GM12878 (cell line): ENCODE data around the gene QSOX1. TPM values are rescaled to one million over a fixed set of nuclear protein-coding genes. Genes with fewer than 3 reads are reported as not detected.

Experiments
- ATAC-seq: fragments of 200-7000 bp; cut with Tn5 transposase; 3 replicates; pipeline ENCODE4 v1.9.1; 2020; ENCODE audit warnings: mild to moderate bottlenecking, moderate library complexity
- BruUV-seq: library from RNA; stranded (reverse); fragments of 400-500 nt; replicated peaks from 2 replicates; lab custom pipeline; 2021; lab: Mats Ljungman, UMichigan
- CTCF ChIA-PET: fragments of 300-600 bp; sonication (Branson Sonifier 250); formaldehyde crosslinking; extraction: SDS; loops from one replicate; lab custom pipeline; 2021; ENCODE audit warnings: inconsistent platforms; lab: Yijun Ruan, JAX
- POLR2A ChIA-PET: fragments of 350-600 bp; formaldehyde crosslinking; extraction: SDS; loops from one replicate; lab custom pipeline; 2021; ENCODE audit warnings: inconsistent platforms; lab: Charles Lee
- RAD21 ChIA-PET: fragments of 300-600 bp; sonication (Branson Sonifier 250); formaldehyde crosslinking; loops from one replicate; lab custom pipeline; 2023; ENCODE audit warnings: antibody characterized with exemption; ENCODE audit not compliant: unreplicated experiment; lab: Charles Lee
- SMC1A ChIA-PET: fragments of 300-600 bp; sonication (Branson Sonifier 250); formaldehyde crosslinking; loops from one replicate; lab custom pipeline; 2023; ENCODE audit not compliant: unreplicated experiment, uncharacterized antibody; lab: Charles Lee
- DNase-seq: peaks from one replicate; pipeline ENCODE4 v3.0.0-alpha.2; 2011; ENCODE audit warnings: low read depth, low spot score
- FAIRE-seq: peaks from 3 replicates; lab custom pipeline; 2011; peaks lifted over from hg19 to GRCh38; lab: Jason Lieb, UNC
- H2AFZ ChIP-seq: 2 replicates; pipeline ENCODE4 v1.6.0; 2011; ENCODE audit warnings: low read depth, low read length, control low read depth; ENCODE audit not compliant: control insufficient read depth
- H3K27ac ChIP-seq: 2 replicates; pipeline ENCODE4 v1.5.1; 2011; ENCODE audit warnings: control low read depth; ENCODE audit not compliant: control insufficient read depth, insufficient read depth
- H3K27me3 ChIP-seq, 2 experiments: replicated peaks in 1 of 2; 2 replicates each; pipeline versions ENCODE4 v1.6.0 to v1.6.1; 2011; ENCODE audit warnings: low read length in 1 of 2; ENCODE audit not compliant: control insufficient read depth in 2 of 2, insufficient read depth in 2 of 2
- H3K36me3 ChIP-seq, 2 experiments: 2 replicates each; pipeline ENCODE4 v1.5.1; 2011; ENCODE audit warnings: low read length in 1 of 2; ENCODE audit not compliant: control insufficient read depth in 2 of 2, insufficient read depth in 2 of 2
- H3K4me1 ChIP-seq: 2 replicates; pipeline ENCODE4 v1.6.1; 2011; ENCODE audit warnings: mild to moderate bottlenecking, low read length, moderate library complexity, mixed read lengths; ENCODE audit not compliant: control insufficient read depth, insufficient read depth
- H3K4me2 ChIP-seq: 2 replicates; pipeline ENCODE4 v1.6.0; 2011; ENCODE audit warnings: control low read depth; ENCODE audit not compliant: control insufficient read depth, insufficient read depth
- H3K4me3 ChIP-seq: fragments of 200-600 bp; sonication (generic); 2 replicates; pipeline ENCODE4 v1.5.1; 2016
- H3K79me2 ChIP-seq: 2 replicates; pipeline ENCODE4 v1.6.0; 2011; ENCODE audit warnings: low read length; ENCODE audit not compliant: control insufficient read depth, insufficient read depth
- H3K9ac ChIP-seq: 2 replicates; pipeline ENCODE4 v1.8.0; 2011; ENCODE audit warnings: low read length, control low read depth, mixed read lengths; ENCODE audit not compliant: control insufficient read depth, insufficient read depth
- H3K9me3 ChIP-seq: replicated peaks from 3 replicates; pipeline ENCODE4 v1.5.1; 2011; ENCODE audit warnings: mild to moderate bottlenecking, low read length; ENCODE audit not compliant: control insufficient read depth, insufficient read depth
- H4K20me1 ChIP-seq: 2 replicates; pipeline ENCODE4 v1.6.0; 2011; ENCODE audit not compliant: control insufficient read depth, insufficient read depth
- ASH2L ChIP-seq: fragments of 300-600, 200-600 bp; sonication (generic); IDR thresholded peaks from 2 replicates; pipeline ENCODE4 v1.6.1; 2017; ENCODE audit warnings: low read depth, mild to moderate bottlenecking, borderline replicate concordance
- BCLAF1 ChIP-seq: fragments of 450-650 bp; IDR thresholded peaks from 2 replicates; pipeline ENCODE4 v1.6.1; 2017; ENCODE audit warnings: antibody characterized with exemption, mild to moderate bottlenecking, moderate library complexity
- CBFB ChIP-seq: IDR thresholded peaks from 2 replicates; pipeline ENCODE4 v1.6.1; 2016; ENCODE audit warnings: antibody characterized with exemption, low read depth
- CREB1 ChIP-seq: IDR thresholded peaks from 2 replicates; pipeline ENCODE4 v1.6.1; 2012; ENCODE audit warnings: low read depth, mild to moderate bottlenecking, inconsistent platforms
- ELK1 ChIP-seq: IDR thresholded peaks from 2 replicates; pipeline ENCODE4 v1.6.1; 2012; ENCODE audit warnings: low read depth, low read length, improper control_type of control experiment
- FOS ChIP-seq: IDR thresholded peaks from 3 replicates; pipeline ENCODE4 v1.6.1; 2011; ENCODE audit warnings: borderline replicate concordance; ENCODE audit not compliant: insufficient read length; ENCODE audit errors: extremely low read depth
- FOXM1 ChIP-seq: IDR thresholded peaks from 2 replicates; pipeline ENCODE4 v1.6.1; 2012; ENCODE audit warnings: low read depth, mild to moderate bottlenecking, inconsistent platforms, low read length, moderate library complexity
- HDAC2 ChIP-seq: fragments of 200-600 bp; sonication (generic); IDR thresholded peaks from 2 replicates; pipeline ENCODE4 v1.6.1; 2017
- NFYB ChIP-seq: IDR thresholded peaks from 2 replicates; pipeline ENCODE4 v1.6.1; 2011; ENCODE audit warnings: low read depth, mild to moderate bottlenecking, low read length, improper control_type of control experiment, moderate library complexity; ENCODE audit not compliant: insufficient read depth
- PAX5 ChIP-seq: IDR thresholded peaks from 2 replicates; pipeline ENCODE4 v1.6.1; 2011; ENCODE audit warnings: low read depth, low read length, borderline replicate concordance
- POLR2A ChIP-seq: IDR thresholded peaks from 2 replicates; pipeline ENCODE4 v1.6.1; 2011; ENCODE audit warnings: low read depth, mild to moderate bottlenecking, low read length
- SREBF2 ChIP-seq: IDR thresholded peaks from 2 replicates; pipeline ENCODE4 v1.6.1; 2012; ENCODE audit warnings: mild to moderate bottlenecking, low read length
- USF1 ChIP-seq: IDR thresholded peaks from 2 replicates; pipeline ENCODE4 v1.6.1; 2011; ENCODE audit warnings: borderline replicate concordance, low read depth, mild to moderate bottlenecking, moderate library complexity, mixed read lengths, low read length; ENCODE audit not compliant: insufficient read depth; ENCODE audit errors: extremely low read length
- ZBTB4 ChIP-seq: fragments of 450-650 bp; formaldehyde crosslinking; IDR thresholded peaks from 2 replicates; pipeline ENCODE4 v1.4.0; 2022; ENCODE audit warnings: mild to moderate bottlenecking, moderate library complexity
- WGBS: methylation state at CpG from one replicate; pipeline ENCODE4 v1.1.6; 2016; ENCODE audit warnings: low lambda C conversion rate; ENCODE audit not compliant: insufficient replicate concordance, insufficient coverage; ENCODE audit errors: missing lambda C conversion rate; 5-methylcytosine and 5-hydroxymethylcytosine counted together
- in situ Hi-C: fragments of 300-500 bp; cut with MboI; formaldehyde crosslinking; loops from 9 replicates; pipeline ENCODE4 v1.14.3; 2018; ENCODE audit warnings: mixed read lengths
- intact Hi-C: fragments of 100-400 bp; cut with micrococcal nuclease; formaldehyde crosslinking; loops from one replicate; pipeline ENCODE4 v1.14.2; 2022; ENCODE audit not compliant: unreplicated experiment
- polyA plus RNA-seq, 11 experiments: library from polyadenylated mRNA; depleted of rRNA in 4 of 11; unstranded in 6 of 11; stranded (reverse) in 5 of 11; fragments of >200 nt; fragmentation: Nextera tagmentation in 4 of 11; fragmentation: Illumina TruSeq in 1 of 11; extraction: Ambion mirVana in 4 of 11; extraction: Trizol in 1 of 11; gene quantifications; 1 replicate in 1 of 11; 2 replicates in 10 of 11; pipeline versions ENCODE4 v1.2.1 to v1.2.3, GENCODE V29; 2011 to 2016; ENCODE audit warnings: inconsistent platforms in 2 of 11, missing spikeins in 2 of 11, low read depth in 1 of 11
- total RNA-seq, 4 experiments: library from RNA; depleted of rRNA in 3 of 4; stranded (reverse); fragments of >200 nt in 3 of 4; fragmentation: Illumina TruSeq in 1 of 4; extraction: Trizol in 1 of 4; gene quantifications; 2 replicates each; pipeline versions ENCODE4 v1.2.1 to v1.2.3, GENCODE V29; 2013 to 2021

QSOX1 gene
- total and polyA plus RNA-seq, 10 of the 15 experiments (the other 5 are each of a cell fraction or from before 2014, with no cell fraction given) = 1.8 to 31.3 (median 11.2) TPM

- no peak for TF ChIP-seq POLR2A
Observed at GRCh38 chr1:180156631-180157091, 2.0 kb downstream of the QSOX1 start (continued).

GRCh38 chr1:180157108-180157507 is 2.4 kb downstream of the QSOX1 start:
- in situ Hi-C loops = no loop called here
- POLR2A ChIA-PET = interaction anchor here (2.8 kb wide), 1 partner anchor 274 kb away, joined by 10 read pairs; the partner anchor contains the start of gene TOR1AIP1
- H3K9ac ChIP-seq = no peak overlapping the region
- no peak for TF ChIP-seq CREB1
- no peak for TF ChIP-seq HDAC2
- no peak for TF ChIP-seq ZBTB4 (CRISPR knock-in tag)
- no peak for TF ChIP-seq CBFB
- no peak for TF ChIP-seq NFYB
- TF ChIP-seq PAX5 = no peak
- TF ChIP-seq FOS = no peak
- no peak for TF ChIP-seq BCLAF1
- no peak for TF ChIP-seq ASH2L
- TF ChIP-seq SREBF2 = no peak
- no peak for TF ChIP-seq ELK1
- no peak for TF ChIP-seq USF1
- no peak for TF ChIP-seq FOXM1

More at GRCh38 chr1:180157108-180157507, 2.4 kb downstream of the QSOX1 start:
- 96% methylated on average over 4 of the region's 4 CpGs for WGBS
- DNase-seq (no peak), FAIRE-seq (no peak), ATAC-seq (no peak)
- Histone ChIP-seq H3K4me3 (0 out of 2 replicates have a peak overlapping the region, but pooled peaks have one; percentile 0), H3K27ac (0 out of 2 replicates have a peak overlapping the region, but pooled peaks have one; percentile 20), H3K27me3 (no peaks in the 10 kb centered on the region), H3K79me2 (no peaks in the 10 kb centered on the region; the same call in none of the 2 replicates), H3K36me3 (peaks cover 0 to 2% of the 10 kb centered on the region in 2 experiments; a peak in 1 of 4 replicates), H4K20me1 (no peaks in the 10 kb centered on the region), H3K9me3 (no peaks in the 10 kb centered on the region), H2AFZ (no peak overlapping the region), H3K4me1 (peaks cover 13% of the 10 kb centered on the region; the same call in 1 of the 2 replicates), H3K4me2 (peak overlapping the region; percentile 45; the same call in 1 of the 2 replicates)
- SMC1A ChIA-PET = interaction anchor here (0.7 to 2.3 kb wide), 3 partner anchors 12 to 227 kb away, joined by 3 to 5 read pairs (median 3); no protein-coding TSS in a partner anchor
- CTCF ChIA-PET = interaction anchor here (1.7 to 2.7 kb wide), 2 partner anchors 12 to 13 kb away, joined by 6 to 16 read pairs; no protein-coding TSS in a partner anchor
- no TSS peak for BruUV-seq
- RAD21 ChIA-PET = interaction anchor here (1.1 to 2.9 kb wide), 3 partner anchors 10 to 22 kb away, joined by 3 to 8 read pairs (median 3); no protein-coding TSS in a partner anchor
- intact Hi-C loops = loop anchor here (5.0 kb wide), 1 partner anchor 275 kb away; the partner anchor contains the start of gene TOR1AIP1
